Measurements from ENCODE around the gene ENTPD8. TPM values are rescaled to one million over a fixed set of nuclear protein-coding genes. Genes with fewer than 3 reads are reported as not detected.
A peak's percentile ranks its signal among the peaks of the same experiment; 100 is the strongest.

ENTPD8 gene
- total RNA-seq, 1 experiment from 2014 or later: 0.97 TPM

DNA sequence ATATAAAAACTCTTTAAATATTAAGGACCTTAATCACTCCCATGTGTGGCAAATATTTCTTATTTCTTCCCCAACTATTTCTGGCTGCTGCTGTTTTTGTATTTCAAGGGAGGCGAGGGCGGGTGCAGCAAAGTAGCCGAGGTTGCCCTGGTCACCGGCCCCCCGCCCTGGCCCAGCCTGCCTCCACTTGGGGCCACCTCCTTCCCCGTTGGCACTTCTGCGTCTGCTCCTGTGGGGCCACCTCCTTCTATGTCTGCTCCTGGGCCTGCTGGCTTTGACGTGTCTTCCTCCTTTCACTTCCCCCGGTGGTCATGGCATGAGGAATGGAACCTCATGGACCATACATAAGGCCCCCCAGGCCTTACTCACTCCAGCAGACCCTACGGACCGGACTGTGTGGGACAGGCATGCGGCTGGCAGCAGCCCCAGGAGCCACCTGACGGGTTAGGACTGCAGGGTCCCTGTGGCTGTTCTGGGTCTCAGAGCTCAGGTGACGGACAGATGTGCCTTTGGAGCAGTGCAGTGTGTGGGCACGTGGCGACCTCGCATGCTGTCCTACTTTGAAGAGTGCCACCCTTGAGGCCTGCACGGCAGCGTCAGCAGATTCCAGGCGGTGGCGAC, 5.8 kb upstream of the ENTPD8 start:
- no peaks in the 10 kb centered on the region for H3K4me1 Mint-ChIP-seq (ENCODE audit: low read depth, unreplicated experiment)
- H3K27me3 Mint-ChIP-seq (ENCODE audit: unreplicated experiment): no peaks in the 10 kb centered on the region
- intact Hi-C loops (cut with micrococcal nuclease; ENCODE audit: unreplicated experiment): no loop called here
- CTCF ChIA-PET: no interaction called here
- no TSS peak for BruUV-seq (replicated peaks)
- H3K27ac Mint-ChIP-seq (ENCODE audit: unreplicated experiment): no peak overlapping the region
- H3K36me3 Mint-ChIP-seq (ENCODE audit: insufficient read depth, unreplicated experiment): peaks cover 24% of the 10 kb centered on the region
- H3K4me3 Mint-ChIP-seq (ENCODE audit: low read depth, unreplicated experiment): no peak overlapping the region
- no peaks in the 10 kb centered on the region for H3K9me3 Mint-ChIP-seq (ENCODE audit: low read depth, unreplicated experiment)
- no peak for TF ChIP-seq CTCF (IDR thresholded peaks at IDR 0.05; ENCODE audit: unreplicated experiment)
- no peak for DNase-seq

- BruUV-seq (replicated peaks): no TSS peak
- TF ChIP-seq CTCF (IDR thresholded peaks at IDR 0.05; ENCODE audit: unreplicated experiment): no peak
- CTCF ChIA-PET: interaction anchor here (0.6 to 0.9 kb wide), 3 partner anchors 7 to 84 kb away, joined by 3 to 8 read pairs (median 4); partner anchors contain the start of genes EXD3 and NOXA1
- Mint-ChIP-seq H3K27me3 (ENCODE audit: unreplicated experiment) (no peaks in the 10 kb centered on the region), H3K27ac (ENCODE audit: unreplicated experiment) (no peak overlapping the region), H3K4me1 (ENCODE audit: low read depth, unreplicated experiment) (no peaks in the 10 kb centered on the region), H3K36me3 (ENCODE audit: insufficient read depth, unreplicated experiment) (peaks cover 27% of the 10 kb centered on the region), H3K9me3 (ENCODE audit: low read depth, unreplicated experiment) (no peaks in the 10 kb centered on the region), H3K4me3 (ENCODE audit: low read depth, unreplicated experiment) (peak overlapping the region; percentile 34)
- DNase-seq: no peak
- intact Hi-C loops (cut with micrococcal nuclease; ENCODE audit: unreplicated experiment): no loop called here
Measured at GRCh38 chr9:137445930-137446431, 4.8 kb upstream of the ENTPD8 start.

DNA sequence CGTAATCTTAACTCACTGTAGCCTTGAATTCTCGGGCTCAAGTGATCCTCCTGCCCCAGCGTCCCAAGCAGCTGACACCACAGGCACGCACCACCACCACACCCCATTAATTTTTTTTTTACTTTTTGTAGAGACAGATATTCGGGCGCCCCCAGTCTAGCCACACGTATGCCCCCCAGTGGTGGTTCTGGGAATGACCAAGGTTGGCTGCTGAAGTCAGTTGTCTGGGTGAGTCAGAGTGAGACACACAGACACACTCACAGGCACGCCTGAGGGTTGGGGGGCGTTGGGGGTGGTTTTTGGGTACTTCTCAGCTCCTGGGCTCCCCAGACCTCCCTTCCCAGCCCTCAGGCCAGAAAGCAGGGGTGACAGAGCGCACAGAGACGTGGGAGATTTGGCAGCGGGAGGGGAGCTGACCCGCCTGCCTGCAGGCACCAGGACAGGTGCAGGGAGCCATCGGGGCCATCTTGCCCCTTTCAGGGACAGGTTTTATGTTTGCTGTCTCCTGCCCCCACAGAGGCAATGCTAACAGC, 4.2 kb upstream of the ENTPD8 start:
- Mint-ChIP-seq H3K4me1 (ENCODE audit: low read depth, unreplicated experiment) (no peaks in the 10 kb centered on the region), H3K36me3 (ENCODE audit: insufficient read depth, unreplicated experiment) (peaks cover 27% of the 10 kb centered on the region), H3K27ac (ENCODE audit: unreplicated experiment) (peak overlapping the region; percentile 3), H3K4me3 (ENCODE audit: low read depth, unreplicated experiment) (peak overlapping the region; percentile 34), H3K27me3 (ENCODE audit: unreplicated experiment) (no peaks in the 10 kb centered on the region), H3K9me3 (ENCODE audit: low read depth, unreplicated experiment) (no peaks in the 10 kb centered on the region)
- intact Hi-C loops (cut with micrococcal nuclease; ENCODE audit: unreplicated experiment): no loop called here
- DNase-seq: peak; percentile 87
- peak; percentile 63 for TF ChIP-seq CTCF (IDR thresholded peaks at IDR 0.05; ENCODE audit: unreplicated experiment)
- CTCF ChIA-PET: interaction anchor here (0.7 to 0.9 kb wide), 2 partner anchors 8 to 22 kb away, joined by 3 to 8 read pairs; partner anchors contain the start of genes EXD3 and NOXA1
- no TSS peak for BruUV-seq (replicated peaks)

DNA sequence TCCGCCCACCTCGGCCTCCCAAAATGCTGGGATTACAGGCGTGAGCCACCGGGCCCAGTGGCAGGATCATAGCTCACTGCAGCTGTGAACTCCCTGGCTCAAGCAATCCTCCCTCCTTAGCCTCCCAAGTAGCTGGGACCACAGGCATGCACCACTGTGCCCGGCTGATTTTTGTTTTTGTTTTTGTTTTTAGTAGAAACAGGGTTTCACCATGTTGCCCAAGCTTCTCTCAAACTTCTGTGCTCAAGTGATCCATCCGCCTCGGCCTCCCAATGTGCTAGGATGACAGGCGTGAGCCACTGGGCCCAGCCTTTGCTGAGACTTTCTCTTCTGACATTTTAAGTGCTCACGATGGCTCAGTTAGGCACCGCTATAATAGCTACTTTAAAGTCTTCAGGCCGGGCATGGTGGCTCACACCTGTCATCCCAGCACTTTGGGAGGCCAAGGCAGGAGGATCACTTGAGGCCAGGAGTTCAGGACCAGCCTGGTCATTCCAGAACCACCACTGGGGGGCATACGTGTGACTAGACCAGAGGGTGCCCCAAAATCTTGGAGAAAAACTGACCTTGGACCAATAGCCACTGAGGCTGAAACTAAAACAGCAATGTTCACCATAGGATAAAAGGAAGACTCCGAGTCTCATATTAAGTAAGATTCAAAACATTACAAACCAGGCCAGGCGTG, 3.1 kb upstream of the ENTPD8 start:
- CTCF ChIA-PET: no interaction called here
- H3K36me3 Mint-ChIP-seq (ENCODE audit: insufficient read depth, unreplicated experiment): peaks cover 20% of the 10 kb centered on the region
- no peaks in the 10 kb centered on the region for H3K9me3 Mint-ChIP-seq (ENCODE audit: low read depth, unreplicated experiment)
- no peak overlapping the region for H3K4me3 Mint-ChIP-seq (ENCODE audit: low read depth, unreplicated experiment)
- intact Hi-C loops (cut with micrococcal nuclease; ENCODE audit: unreplicated experiment): no loop called here
- DNase-seq: no peak
- no peak for TF ChIP-seq CTCF (IDR thresholded peaks at IDR 0.05; ENCODE audit: unreplicated experiment)
- no peak overlapping the region for H3K27ac Mint-ChIP-seq (ENCODE audit: unreplicated experiment)
- H3K4me1 Mint-ChIP-seq (ENCODE audit: low read depth, unreplicated experiment): peaks cover 4% of the 10 kb centered on the region
- no peaks in the 10 kb centered on the region for H3K27me3 Mint-ChIP-seq (ENCODE audit: unreplicated experiment)
- BruUV-seq (replicated peaks): no TSS peak
